Measurements from ENCODE around the gene TEX51. TPM values are rescaled to one million over a fixed set of nuclear protein-coding genes. Genes with fewer than 3 reads are reported as not detected.

Gene TEX51
- total RNA-seq, 4 donors from 2014 or later: not detected

DNA sequence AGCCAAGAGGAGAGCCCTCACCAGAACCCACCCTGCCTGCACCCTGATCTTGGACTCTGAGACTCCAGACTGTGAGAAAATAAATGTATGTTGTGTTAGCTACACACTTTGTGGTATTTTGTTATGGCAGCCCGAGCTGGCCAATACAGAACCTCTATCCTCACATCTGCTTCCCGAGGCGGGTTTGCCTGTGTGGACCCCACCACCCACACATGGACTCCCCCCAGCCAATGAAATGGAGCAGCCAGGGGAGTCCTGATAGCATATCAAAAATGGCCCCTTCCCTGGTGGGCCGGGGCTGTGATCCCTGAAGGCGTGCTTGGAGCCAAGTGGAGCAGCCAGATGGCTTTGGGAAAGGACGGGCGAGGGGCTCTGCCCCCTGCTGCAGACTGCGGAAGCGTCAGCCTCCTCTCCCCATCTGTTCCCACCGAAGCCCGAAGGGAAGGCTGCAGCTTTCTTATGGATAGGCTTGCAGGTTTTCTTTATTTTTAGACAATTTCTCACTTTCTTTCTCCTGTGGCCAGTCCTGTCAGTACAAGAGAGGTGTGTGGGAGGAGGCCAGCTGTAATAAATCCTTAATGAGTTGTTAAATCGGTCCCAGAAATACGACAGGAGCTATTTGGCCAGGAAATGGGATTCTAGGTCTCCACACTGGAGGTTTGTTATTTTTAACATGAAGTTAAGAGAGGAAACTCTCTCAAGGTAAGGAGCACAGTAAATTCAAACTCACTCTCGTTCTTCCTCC lies 34.4 kb downstream of the TEX51 start:
- Histone ChIP-seq H3K9me3 (peaks cover 0 to 9% (median 0%) of the 10 kb centered on the region in 3 donors), H3K27ac (no peak overlapping the region), H3K27me3 (peaks cover 6% of the 10 kb centered on the region), H3K36me3 (no peaks in the 10 kb centered on the region), H3K4me3 (no peak overlapping the region), H3K4me1 (no peaks in the 10 kb centered on the region)
- TF ChIP-seq EP300 (IDR thresholded peaks at IDR 0.05): no peak
- TF ChIP-seq POLR2A (IDR thresholded peaks at IDR 0.05): no peak
- TF ChIP-seq, protein P1, sequence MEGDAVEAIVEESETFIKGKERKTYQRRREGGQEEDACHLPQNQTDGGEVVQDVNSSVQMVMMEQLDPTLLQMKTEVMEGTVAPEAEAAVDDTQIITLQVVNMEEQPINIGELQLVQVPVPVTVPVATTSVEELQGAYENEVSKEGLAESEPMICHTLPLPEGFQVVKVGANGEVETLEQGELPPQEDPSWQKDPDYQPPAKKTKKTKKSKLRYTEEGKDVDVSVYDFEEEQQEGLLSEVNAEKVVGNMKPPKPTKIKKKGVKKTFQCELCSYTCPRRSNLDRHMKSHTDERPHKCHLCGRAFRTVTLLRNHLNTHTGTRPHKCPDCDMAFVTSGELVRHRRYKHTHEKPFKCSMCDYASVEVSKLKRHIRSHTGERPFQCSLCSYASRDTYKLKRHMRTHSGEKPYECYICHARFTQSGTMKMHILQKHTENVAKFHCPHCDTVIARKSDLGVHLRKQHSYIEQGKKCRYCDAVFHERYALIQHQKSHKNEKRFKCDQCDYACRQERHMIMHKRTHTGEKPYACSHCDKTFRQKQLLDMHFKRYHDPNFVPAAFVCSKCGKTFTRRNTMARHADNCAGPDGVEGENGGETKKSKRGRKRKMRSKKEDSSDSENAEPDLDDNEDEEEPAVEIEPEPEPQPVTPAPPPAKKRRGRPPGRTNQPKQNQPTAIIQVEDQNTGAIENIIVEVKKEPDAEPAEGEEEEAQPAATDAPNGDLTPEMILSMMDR (IDR thresholded peaks at IDR 0.05): no peak
- TF ChIP-seq POLR2AphosphoS5 (IDR thresholded peaks at IDR 0.05): no peak
- no peak for ATAC-seq
- 11 to 27% methylated on average over 4 to 9 of the region's 14 CpGs for WGBS, 2 donors (ENCODE audit: low coverage in 1 of 2)

DNA sequence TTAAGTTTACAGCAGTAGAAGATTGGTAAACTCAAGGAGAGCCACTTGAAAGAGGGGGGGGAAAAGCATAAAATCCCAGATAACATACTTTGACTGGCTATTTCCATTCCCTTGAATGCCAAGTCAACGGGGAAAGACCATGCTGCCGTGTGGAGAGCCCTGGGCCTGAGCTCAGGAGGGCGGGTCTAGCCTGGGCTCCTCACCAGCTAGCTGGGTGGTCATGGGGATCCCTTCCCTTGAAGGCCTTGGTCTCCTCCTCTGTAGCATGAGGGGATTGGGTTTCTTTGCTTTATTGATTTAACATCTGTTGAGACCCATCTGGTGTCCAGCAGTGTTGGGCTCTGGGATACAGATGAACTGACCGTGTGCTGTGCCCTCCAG lies 35.0 kb downstream of the TEX51 start:
- no peaks in the 10 kb centered on the region for H3K36me3 ChIP-seq
- H3K4me1 ChIP-seq: no peaks in the 10 kb centered on the region
- 33 to 57% methylated on average over 1 to 3 of the region's 4 CpGs for WGBS, 2 donors (ENCODE audit: low coverage in 1 of 2)
- no peak overlapping the region for H3K4me3 ChIP-seq
- peaks cover 0 to 9% (median 0%) of the 10 kb centered on the region in 3 donors for H3K9me3 ChIP-seq
- no peak for ATAC-seq
- H3K27ac ChIP-seq: no peak overlapping the region
- peaks cover 6% of the 10 kb centered on the region for H3K27me3 ChIP-seq
- TF ChIP-seq, protein P1 (IDR thresholded peaks at IDR 0.05): no peak
- no peak for TF ChIP-seq POLR2AphosphoS5 (IDR thresholded peaks at IDR 0.05)
- no peak for TF ChIP-seq POLR2A (IDR thresholded peaks at IDR 0.05)
- no peak for TF ChIP-seq EP300 (IDR thresholded peaks at IDR 0.05)

DNA sequence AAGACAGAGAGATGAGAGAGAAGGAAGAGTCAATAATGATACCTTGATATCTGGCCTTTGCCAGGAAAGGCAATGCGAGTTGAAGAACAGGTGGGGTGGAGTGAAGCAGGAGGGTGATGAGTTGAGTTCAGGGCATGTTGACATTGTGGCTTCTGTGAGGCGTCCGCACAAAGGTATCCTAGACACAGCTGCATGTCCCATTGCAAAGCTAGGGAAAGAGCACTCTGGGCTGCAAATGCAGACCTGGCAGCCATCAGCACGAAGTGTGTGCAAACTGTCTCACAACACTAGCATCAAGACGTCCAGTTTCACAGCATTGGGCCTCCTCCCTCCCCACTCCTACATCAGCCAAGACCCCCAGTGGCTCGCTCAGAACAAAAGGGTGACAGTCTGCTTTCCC lies 36.1 kb downstream of the TEX51 start:
- H3K27ac ChIP-seq: no peak overlapping the region
- H3K9me3 ChIP-seq: peaks cover 0 to 3% (median 0%) of the 10 kb centered on the region in 3 donors
- H3K4me3 ChIP-seq: no peak overlapping the region
- H3K27me3 ChIP-seq: peaks cover 6% of the 10 kb centered on the region
- TF ChIP-seq POLR2AphosphoS5 (IDR thresholded peaks at IDR 0.05) (no peak), POLR2A (IDR thresholded peaks at IDR 0.05) (no peak)
- TF ChIP-seq, protein P1 (IDR thresholded peaks at IDR 0.05): no peak
- 85% methylated on average over 3 of the region's 6 CpGs; no CpG with 5 or more reads in 1 of the 2 donors for WGBS, 2 donors (ENCODE audit: low coverage in 1 of 2)
- no peaks in the 10 kb centered on the region for H3K36me3 ChIP-seq
- H3K4me1 ChIP-seq: no peaks in the 10 kb centered on the region
- ATAC-seq: no peak

DNA sequence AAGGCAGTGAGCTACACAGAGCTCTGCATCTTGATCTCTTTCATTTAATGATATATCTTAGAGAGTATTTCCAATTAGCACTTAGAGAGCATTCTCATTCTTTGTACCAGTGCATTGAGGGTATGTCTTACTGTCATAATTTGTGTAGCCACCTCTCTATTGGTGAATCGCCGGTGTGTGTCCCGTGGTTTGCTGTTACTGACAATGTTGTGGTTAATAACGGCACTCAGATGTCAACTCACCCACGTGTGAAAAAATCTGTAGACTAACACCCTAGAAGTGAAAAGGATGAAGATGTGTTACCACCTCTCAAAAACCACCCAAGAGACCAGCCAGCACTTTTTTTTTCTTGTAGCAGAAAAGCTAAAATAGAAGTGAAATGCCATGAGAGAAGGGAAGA lies 37.1 kb downstream of the TEX51 start:
- ATAC-seq: no peak
- peaks cover 6% of the 10 kb centered on the region for H3K27me3 ChIP-seq
- H3K4me3 ChIP-seq: no peak overlapping the region
- no peak overlapping the region for H3K27ac ChIP-seq
- H3K4me1 ChIP-seq: no peaks in the 10 kb centered on the region
- 83% methylated on average over 2 of the region's 5 CpGs; no CpG with 5 or more reads in 1 of the 2 donors for WGBS, 2 donors (ENCODE audit: low coverage in 1 of 2)
- H3K9me3 ChIP-seq: no peaks in the 10 kb centered on the region
- TF ChIP-seq EP300 (IDR thresholded peaks at IDR 0.05): no peak
- no peak for TF ChIP-seq POLR2A (IDR thresholded peaks at IDR 0.05)
- TF ChIP-seq POLR2AphosphoS5 (IDR thresholded peaks at IDR 0.05): no peak
- TF ChIP-seq, protein P1 (IDR thresholded peaks at IDR 0.05): no peak
- H3K36me3 ChIP-seq: no peaks in the 10 kb centered on the region

DNA sequence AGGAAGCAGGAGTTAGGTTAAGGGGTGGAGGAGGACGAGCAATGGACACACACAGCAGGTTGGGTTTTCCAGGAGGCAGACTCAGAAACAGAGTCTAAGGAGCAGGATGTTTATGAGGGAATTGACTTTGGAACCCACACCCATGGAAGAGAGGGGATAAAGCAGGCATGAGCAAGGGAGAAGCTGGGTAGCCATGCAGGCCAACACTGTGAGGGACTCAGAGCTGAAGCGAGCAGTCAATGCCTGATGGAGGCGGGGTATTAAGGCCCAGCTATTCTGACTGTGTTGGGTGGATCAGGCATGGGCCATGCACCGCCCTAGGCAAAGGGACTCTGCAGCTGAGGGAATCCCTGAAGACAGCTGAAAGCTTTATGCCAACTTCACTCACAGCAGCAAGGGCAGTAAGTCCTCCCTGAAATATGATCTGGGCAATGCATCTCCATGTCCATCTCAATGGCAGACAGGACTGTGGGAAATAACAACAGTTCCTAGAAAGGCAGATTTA lies 37.6 kb downstream of the TEX51 start:
- no peak overlapping the region for H3K27ac ChIP-seq
- TF ChIP-seq, protein P1 (IDR thresholded peaks at IDR 0.05): no peak
- no peak for TF ChIP-seq POLR2AphosphoS5 (IDR thresholded peaks at IDR 0.05)
- no peak for TF ChIP-seq EP300 (IDR thresholded peaks at IDR 0.05)
- TF ChIP-seq POLR2A (IDR thresholded peaks at IDR 0.05): no peak

More for the DNA sequence above, 37.6 kb downstream of the TEX51 start:
- H3K4me1 ChIP-seq: no peaks in the 10 kb centered on the region
- no peak overlapping the region for H3K4me3 ChIP-seq
- peaks cover 6% of the 10 kb centered on the region for H3K27me3 ChIP-seq
- ATAC-seq: no peak
- H3K36me3 ChIP-seq: no peaks in the 10 kb centered on the region
- WGBS, 2 donors (ENCODE audit: low coverage in 1 of 2): 95 to 100% methylated on average over 1 to 4 of the region's 4 CpGs
- no peaks in the 10 kb centered on the region for H3K9me3 ChIP-seq
